Nephron (organoid): ENCODE measurements around the gene KIF23.

ENCODE experiments used
- H3K27ac Mint-ChIP-seq, 3 experiments: 2 replicates each; pipeline ENCODE4 v1.8.0; 2020; ENCODE audit warnings: mixed read lengths in 3 of 3, mild to moderate bottlenecking in 2 of 3, moderate library complexity in 1 of 3
- H3K27me3 Mint-ChIP-seq: 2 replicates; pipeline ENCODE4 v1.8.0; 2021; ENCODE audit warnings: low read depth, mild to moderate bottlenecking, moderate library complexity, mixed read lengths
- H3K36me3 Mint-ChIP-seq: 2 replicates; pipeline ENCODE4 v1.8.0; 2020; ENCODE audit warnings: low read depth, mixed read lengths
- H3K4me1 Mint-ChIP-seq: 2 replicates; pipeline ENCODE4 v1.8.0; 2020; ENCODE audit warnings: mixed read lengths
- H3K4me3 Mint-ChIP-seq, 3 experiments: 2 replicates each; pipeline ENCODE4 v1.8.0; 2020; ENCODE audit warnings: mild to moderate bottlenecking in 3 of 3, mixed read lengths in 3 of 3, moderate library complexity in 2 of 3
- H3K9me3 Mint-ChIP-seq: 2 replicates; pipeline ENCODE4 v1.8.0; 2020; ENCODE audit warnings: mixed read lengths
- CTCF ChIP-seq, 3 experiments: fragments of 200-600 bp; sonication (generic); IDR thresholded peaks; one replicate each; pipeline ENCODE4 v1.5.0; 2021; ENCODE audit warnings: antibody characterized with exemption in 3 of 3; ENCODE audit not compliant: unreplicated experiment in 3 of 3

The KIF23 gene

GRCh38 chr15:69392352-69392751 lies 21.8 kb upstream of the KIF23 start:
- no peak for TF ChIP-seq CTCF (IDR thresholded peaks at IDR 0.05; ENCODE audit: unreplicated experiment in 3 of 3)
- no peaks in the 10 kb centered on the region for H3K9me3 Mint-ChIP-seq
- H3K27me3 Mint-ChIP-seq: peaks cover 28% of the 10 kb centered on the region
- no peaks in the 10 kb centered on the region for H3K36me3 Mint-ChIP-seq
- no peak overlapping the region for H3K4me3 Mint-ChIP-seq
- H3K4me1 Mint-ChIP-seq: peaks cover 19% of the 10 kb centered on the region
- peak overlapping the region in 2 of 3 experiments; percentile 12 to 51 for H3K27ac Mint-ChIP-seq

GRCh38 chr15:69393831-69394491 lies 20.2 kb upstream of the KIF23 start:
- Mint-ChIP-seq H3K27me3 (peaks cover 28% of the 10 kb centered on the region), H3K4me1 (peaks cover 19% of the 10 kb centered on the region), H3K27ac (peak overlapping the region; percentile 74 to 91 (median 87)), H3K9me3 (no peaks in the 10 kb centered on the region), H3K36me3 (no peaks in the 10 kb centered on the region), H3K4me3 (peak overlapping the region; percentile 13 to 44 (median 40))
- TF ChIP-seq CTCF (IDR thresholded peaks at IDR 0.05; ENCODE audit: unreplicated experiment in 3 of 3): no peak

GRCh38 chr15:69394556-69395282 lies 19.4 kb upstream of the KIF23 start:
- Mint-ChIP-seq H3K4me1 (peaks cover 19% of the 10 kb centered on the region), H3K4me3 (peak overlapping the region; percentile 40 to 52 (median 44)), H3K9me3 (no peaks in the 10 kb centered on the region), H3K27ac (peak overlapping the region; percentile 74 to 91 (median 87)), H3K27me3 (peaks cover 29% of the 10 kb centered on the region), H3K36me3 (no peaks in the 10 kb centered on the region)
- TF ChIP-seq CTCF (IDR thresholded peaks at IDR 0.05; ENCODE audit: unreplicated experiment in 3 of 3): peak; percentile 96 to 98 (median 97)

GRCh38 chr15:69395460-69395859 lies 18.7 kb upstream of the KIF23 start:
- Mint-ChIP-seq H3K36me3 (no peaks in the 10 kb centered on the region), H3K4me1 (peaks cover 19% of the 10 kb centered on the region), H3K27ac (no peak overlapping the region), H3K4me3 (no peak overlapping the region), H3K27me3 (peaks cover 36% of the 10 kb centered on the region), H3K9me3 (no peaks in the 10 kb centered on the region)
- no peak for TF ChIP-seq CTCF (IDR thresholded peaks at IDR 0.05; ENCODE audit: unreplicated experiment in 3 of 3)

GRCh38 chr15:69395991-69396390 lies 18.2 kb upstream of the KIF23 start:
- no peak for TF ChIP-seq CTCF (IDR thresholded peaks at IDR 0.05; ENCODE audit: unreplicated experiment in 3 of 3)
- Mint-ChIP-seq H3K4me1 (peaks cover 19% of the 10 kb centered on the region), H3K27me3 (peaks cover 37% of the 10 kb centered on the region), H3K4me3 (no peak overlapping the region), H3K9me3 (no peaks in the 10 kb centered on the region), H3K27ac (no peak overlapping the region), H3K36me3 (no peaks in the 10 kb centered on the region)
